Glutamatergic neuron (in vitro differentiated cells): ENCODE results near the gene SOX3. TPM values are rescaled to one million over a fixed set of nuclear protein-coding genes. Genes with fewer than 3 reads are reported as not detected.
A peak's percentile ranks its signal among the peaks of the same experiment; 100 is the strongest.

Source experiments
- DNase-seq: peaks from one replicate; pipeline ENCODE4 v3.0.0; 2022
- H3K27ac Mint-ChIP-seq: one replicate; pipeline ENCODE4 v1.8.0; 2020; ENCODE audit warnings: mild to moderate bottlenecking, mixed read lengths, inconsistent platforms; ENCODE audit not compliant: unreplicated experiment
- H3K27me3 Mint-ChIP-seq: one replicate; pipeline ENCODE4 v1.8.0; 2020; ENCODE audit warnings: mild to moderate bottlenecking, moderate library complexity, mixed read lengths, inconsistent platforms; ENCODE audit not compliant: unreplicated experiment
- H3K36me3 Mint-ChIP-seq: one replicate; pipeline ENCODE4 v1.8.0; 2020; ENCODE audit warnings: mild to moderate bottlenecking, mixed read lengths, inconsistent platforms; ENCODE audit not compliant: unreplicated experiment
- H3K4me1 Mint-ChIP-seq: one replicate; pipeline ENCODE4 v1.8.0; 2020; ENCODE audit warnings: mild to moderate bottlenecking, low read depth, mixed read lengths, inconsistent platforms; ENCODE audit not compliant: unreplicated experiment
- H3K4me3 Mint-ChIP-seq: one replicate; pipeline ENCODE4 v1.8.0; 2020; ENCODE audit warnings: mild to moderate bottlenecking, mixed read lengths, inconsistent platforms; ENCODE audit not compliant: unreplicated experiment
- H3K9me3 Mint-ChIP-seq: one replicate; pipeline ENCODE4 v1.8.0; 2020; ENCODE audit warnings: mild to moderate bottlenecking, moderate library complexity, mixed read lengths, inconsistent platforms; ENCODE audit not compliant: unreplicated experiment
- total RNA-seq: library from RNA; stranded (reverse); fragmentation: NEBNext Ultra II Directional; extraction: Animal tissue kit (Norgen Biotek cat#: 25700); gene quantifications from one replicate; pipeline ENCODE4 v1.2.1, GENCODE V29; 2021; ENCODE audit not compliant: unreplicated experiment
- TF ChIP-seq, protein P1 (sequence below): fragments of 200-600 bp; sonication (generic); IDR thresholded peaks from one replicate; pipeline ENCODE4 v1.5.0; 2021; ENCODE audit not compliant: partially characterized antibody, unreplicated experiment

SOX3 gene
- total RNA-seq, 1 donor from 2014 or later: 0.71 TPM

DNA sequence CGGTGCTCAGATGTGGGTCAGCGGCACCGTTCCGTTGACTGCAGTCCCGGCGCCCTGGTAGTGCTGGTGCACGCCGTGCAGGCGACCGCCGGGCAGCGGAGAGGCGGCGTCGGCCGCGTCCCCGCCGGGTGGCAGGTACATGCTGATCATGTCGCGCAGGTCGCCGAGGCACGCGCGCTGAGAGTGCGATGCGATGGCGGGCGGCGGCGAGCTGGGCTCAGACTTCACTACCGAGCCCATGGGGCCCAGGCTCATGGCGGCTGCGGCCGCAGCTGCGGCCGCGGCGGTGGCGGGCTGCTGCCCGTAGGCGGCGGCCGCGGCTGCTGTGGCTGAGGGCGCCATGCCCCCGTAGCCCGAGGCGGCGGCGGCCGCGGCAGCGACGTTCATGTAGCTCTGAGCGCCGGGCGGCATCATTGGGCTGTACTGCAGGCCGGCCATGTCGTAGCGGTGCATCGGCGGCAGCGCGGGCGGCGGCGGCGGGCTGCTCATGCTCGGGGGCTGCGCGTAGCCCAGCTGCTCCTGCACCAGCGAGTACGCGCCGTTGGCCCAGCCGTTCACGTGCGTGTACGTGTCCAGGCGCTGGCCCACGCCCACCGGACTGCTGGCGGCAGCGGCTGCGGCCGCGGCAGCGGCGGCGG, 1.0 kb downstream of the SOX3 start:
- Mint-ChIP-seq H3K9me3 (peaks cover 3% of the 10 kb centered on the region), H3K27me3 (peaks cover 11% of the 10 kb centered on the region), H3K4me3 (no peak overlapping the region), H3K4me1 (peaks cover 3% of the 10 kb centered on the region), H3K36me3 (peaks cover 2% of the 10 kb centered on the region), H3K27ac (no peak overlapping the region)
- DNase-seq: peak; percentile 65
- TF ChIP-seq, protein P1, sequence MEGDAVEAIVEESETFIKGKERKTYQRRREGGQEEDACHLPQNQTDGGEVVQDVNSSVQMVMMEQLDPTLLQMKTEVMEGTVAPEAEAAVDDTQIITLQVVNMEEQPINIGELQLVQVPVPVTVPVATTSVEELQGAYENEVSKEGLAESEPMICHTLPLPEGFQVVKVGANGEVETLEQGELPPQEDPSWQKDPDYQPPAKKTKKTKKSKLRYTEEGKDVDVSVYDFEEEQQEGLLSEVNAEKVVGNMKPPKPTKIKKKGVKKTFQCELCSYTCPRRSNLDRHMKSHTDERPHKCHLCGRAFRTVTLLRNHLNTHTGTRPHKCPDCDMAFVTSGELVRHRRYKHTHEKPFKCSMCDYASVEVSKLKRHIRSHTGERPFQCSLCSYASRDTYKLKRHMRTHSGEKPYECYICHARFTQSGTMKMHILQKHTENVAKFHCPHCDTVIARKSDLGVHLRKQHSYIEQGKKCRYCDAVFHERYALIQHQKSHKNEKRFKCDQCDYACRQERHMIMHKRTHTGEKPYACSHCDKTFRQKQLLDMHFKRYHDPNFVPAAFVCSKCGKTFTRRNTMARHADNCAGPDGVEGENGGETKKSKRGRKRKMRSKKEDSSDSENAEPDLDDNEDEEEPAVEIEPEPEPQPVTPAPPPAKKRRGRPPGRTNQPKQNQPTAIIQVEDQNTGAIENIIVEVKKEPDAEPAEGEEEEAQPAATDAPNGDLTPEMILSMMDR: no peak

DNA sequence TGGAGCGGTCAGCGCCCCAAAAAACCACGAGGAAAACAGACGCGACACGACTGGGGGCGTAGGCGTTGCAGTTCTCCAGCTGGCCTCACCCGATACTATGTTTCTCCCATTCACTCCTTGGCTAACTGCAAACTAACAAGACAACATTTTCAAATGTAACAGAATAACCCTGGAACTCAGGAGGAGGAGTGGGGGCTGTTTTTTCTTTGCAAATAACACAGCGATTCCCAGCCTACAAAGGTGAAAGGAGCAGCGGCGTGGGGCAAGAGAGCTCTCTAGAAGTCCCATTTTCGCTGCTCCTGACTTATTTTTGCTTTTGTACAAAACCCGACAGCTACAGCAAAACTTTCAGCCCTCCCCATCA, 1.6 kb downstream of the SOX3 start:
- Mint-ChIP-seq H3K27me3 (peaks cover 11% of the 10 kb centered on the region), H3K4me1 (peaks cover 3% of the 10 kb centered on the region), H3K27ac (no peak overlapping the region), H3K36me3 (peaks cover 3% of the 10 kb centered on the region), H3K9me3 (peaks cover 3% of the 10 kb centered on the region), H3K4me3 (peak overlapping the region; percentile 69)
- DNase-seq: no peak
- TF ChIP-seq, protein P1: no peak

DNA sequence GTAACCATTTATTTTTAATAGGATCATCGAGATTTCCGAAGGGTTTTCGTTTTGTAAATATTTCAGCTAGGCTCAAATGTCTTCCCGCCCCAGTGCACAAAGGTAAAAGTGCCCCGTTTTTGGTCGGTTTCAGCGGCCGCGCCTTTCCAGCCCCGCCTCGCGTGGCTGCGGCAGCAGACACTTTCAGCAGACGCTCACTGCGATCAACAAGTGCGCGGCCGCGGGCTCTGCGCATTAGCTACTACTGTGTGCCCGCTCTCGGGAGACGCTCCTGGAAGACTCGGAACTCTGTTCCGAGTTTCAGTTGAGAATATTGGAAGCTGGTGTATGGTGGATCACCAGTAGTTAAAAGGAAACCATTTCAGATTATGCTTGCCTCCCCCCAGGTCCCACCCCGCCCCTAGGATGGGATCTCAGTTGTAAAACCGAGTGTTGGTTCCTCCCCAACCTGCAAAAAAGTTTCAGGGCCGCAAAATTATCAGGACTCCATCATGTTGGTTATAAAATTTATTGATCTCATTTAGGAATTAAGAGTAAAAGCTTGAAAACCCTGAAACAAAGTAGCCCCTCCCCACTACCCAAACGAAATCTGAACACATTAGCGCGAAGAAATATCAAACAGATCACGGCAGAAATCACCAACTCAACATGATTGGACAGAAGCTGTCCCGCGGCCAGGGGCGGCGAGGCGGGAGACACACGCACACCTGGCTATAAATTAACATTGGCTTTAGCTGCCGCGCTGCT, 2.2 kb downstream of the SOX3 start:
- H3K4me1 Mint-ChIP-seq: peaks cover 3% of the 10 kb centered on the region
- TF ChIP-seq, protein P1: no peak
- peaks cover 3% of the 10 kb centered on the region for H3K9me3 Mint-ChIP-seq
- peaks cover 3% of the 10 kb centered on the region for H3K36me3 Mint-ChIP-seq
- no peak overlapping the region for H3K27ac Mint-ChIP-seq
- H3K4me3 Mint-ChIP-seq: peak overlapping the region; percentile 69
- DNase-seq: peak; percentile 23
- H3K27me3 Mint-ChIP-seq: peaks cover 11% of the 10 kb centered on the region

DNA sequence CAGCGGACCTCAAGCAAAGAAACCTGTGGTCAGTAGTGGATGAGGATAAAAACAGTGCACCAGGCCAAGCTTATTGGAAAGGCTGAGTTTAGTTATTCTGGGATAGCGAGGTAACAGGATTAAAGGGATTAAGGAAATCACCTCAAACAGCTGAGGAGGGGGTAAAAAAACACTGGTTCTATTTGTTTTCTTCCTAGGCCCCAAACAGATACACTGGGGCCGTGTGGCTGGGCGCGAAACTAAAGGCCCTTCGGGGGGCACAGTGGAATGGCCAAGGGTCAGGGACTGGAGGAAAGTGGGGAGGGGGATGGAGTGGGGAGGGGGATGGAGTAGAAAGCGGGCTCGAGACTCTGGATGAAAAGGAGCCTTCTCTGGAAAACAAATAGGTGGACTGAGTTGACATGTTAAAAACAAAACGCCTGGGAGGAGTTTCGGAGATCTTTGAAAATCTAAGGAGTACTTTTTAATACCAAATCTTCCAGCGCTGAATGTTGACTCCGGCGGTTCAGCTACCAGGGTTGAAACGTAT, 2.9 kb downstream of the SOX3 start:
- peaks cover 3% of the 10 kb centered on the region for H3K9me3 Mint-ChIP-seq
- peaks cover 10% of the 10 kb centered on the region for H3K27me3 Mint-ChIP-seq
- H3K4me1 Mint-ChIP-seq: peaks cover under 1% of the 10 kb centered on the region
- TF ChIP-seq, protein P1: no peak
- no peak overlapping the region for H3K27ac Mint-ChIP-seq
- no peak for DNase-seq
- H3K36me3 Mint-ChIP-seq: peaks cover 3% of the 10 kb centered on the region
- H3K4me3 Mint-ChIP-seq: no peak overlapping the region

DNA sequence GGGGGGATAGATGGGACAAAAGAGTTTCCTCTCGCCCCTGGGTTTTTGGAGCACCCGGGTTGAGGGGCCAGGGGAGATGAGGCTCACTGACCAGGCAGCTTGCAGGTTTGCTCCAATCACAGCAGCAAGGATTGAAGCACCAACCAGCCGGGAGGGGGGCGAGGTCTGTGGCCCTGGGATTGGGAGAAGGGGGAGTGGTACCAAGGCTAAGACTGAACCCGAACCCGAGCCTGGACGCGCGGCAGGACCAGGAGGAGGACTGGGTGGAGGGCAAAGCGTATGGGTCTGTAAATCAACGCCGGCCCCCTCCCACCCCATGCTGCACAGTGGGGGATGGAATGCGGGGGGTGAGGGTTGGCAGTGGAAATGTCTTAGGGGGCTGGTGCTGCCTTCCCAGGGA, 3.5 kb downstream of the SOX3 start:
- Mint-ChIP-seq H3K27ac (no peak overlapping the region), H3K9me3 (no peaks in the 10 kb centered on the region), H3K36me3 (peaks cover 3% of the 10 kb centered on the region), H3K4me1 (no peaks in the 10 kb centered on the region), H3K4me3 (no peak overlapping the region), H3K27me3 (peaks cover 7% of the 10 kb centered on the region)
- TF ChIP-seq, protein P1: no peak
- DNase-seq: no peak
